Activated CD4-positive, alpha-beta T cell treated with anti-CD3 and anti-CD28 coated beads, Interleukin-2, Interleukin-6, amounts not matched to agents 100 ng/mL and 50 ng/mL, durations not matched to agents 16 hours and 8 hours (primary cell): Measurements from ENCODE around the gene TADA3.

ENCODE experiments used
- DNase-seq: peaks from one replicate; pipeline ENCODE4 v3.0.0-alpha.2; 2020

The TADA3 gene

DNA sequence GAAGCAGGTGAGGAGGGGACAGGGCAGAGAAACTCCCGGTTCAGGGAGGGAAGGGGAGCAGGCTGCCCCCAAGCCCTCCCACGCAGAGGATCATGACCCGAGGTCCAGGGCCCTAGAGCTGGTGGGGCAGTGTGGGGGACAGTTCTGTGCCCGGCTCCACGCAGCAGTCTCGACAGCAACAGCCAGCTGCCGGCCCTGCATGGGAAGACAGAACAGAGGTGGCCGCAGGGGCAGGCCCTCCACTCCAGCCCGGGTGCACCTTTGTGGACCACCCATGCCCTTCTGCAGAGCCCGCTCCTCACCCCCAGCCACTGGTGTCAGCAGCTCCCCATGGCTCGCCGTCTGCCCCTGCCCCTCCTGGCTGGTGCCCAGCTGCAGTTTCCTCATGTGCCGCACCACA, 34.8 kb downstream of the TADA3 start:
- no peak for DNase-seq

DNA sequence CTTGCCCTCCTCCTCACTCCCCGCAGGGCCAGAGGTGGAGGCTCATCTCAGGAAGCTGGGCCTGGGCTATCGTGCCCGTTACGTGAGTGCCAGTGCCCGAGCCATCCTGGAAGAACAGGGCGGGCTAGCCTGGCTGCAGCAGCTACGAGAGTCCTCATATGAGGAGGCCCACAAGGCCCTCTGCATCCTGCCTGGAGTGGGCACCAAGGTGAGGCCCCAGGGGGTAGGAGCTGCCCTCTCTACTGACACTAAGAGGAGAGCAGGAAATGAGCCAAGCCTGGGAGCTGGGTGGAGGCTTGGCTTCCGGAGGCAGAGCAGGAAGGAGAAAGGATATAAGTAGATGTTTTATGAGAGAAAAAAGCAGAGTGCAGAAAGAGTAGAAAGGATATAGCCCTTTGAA, 37.6 kb downstream of the TADA3 start:
- DNase-seq = no peak

DNA sequence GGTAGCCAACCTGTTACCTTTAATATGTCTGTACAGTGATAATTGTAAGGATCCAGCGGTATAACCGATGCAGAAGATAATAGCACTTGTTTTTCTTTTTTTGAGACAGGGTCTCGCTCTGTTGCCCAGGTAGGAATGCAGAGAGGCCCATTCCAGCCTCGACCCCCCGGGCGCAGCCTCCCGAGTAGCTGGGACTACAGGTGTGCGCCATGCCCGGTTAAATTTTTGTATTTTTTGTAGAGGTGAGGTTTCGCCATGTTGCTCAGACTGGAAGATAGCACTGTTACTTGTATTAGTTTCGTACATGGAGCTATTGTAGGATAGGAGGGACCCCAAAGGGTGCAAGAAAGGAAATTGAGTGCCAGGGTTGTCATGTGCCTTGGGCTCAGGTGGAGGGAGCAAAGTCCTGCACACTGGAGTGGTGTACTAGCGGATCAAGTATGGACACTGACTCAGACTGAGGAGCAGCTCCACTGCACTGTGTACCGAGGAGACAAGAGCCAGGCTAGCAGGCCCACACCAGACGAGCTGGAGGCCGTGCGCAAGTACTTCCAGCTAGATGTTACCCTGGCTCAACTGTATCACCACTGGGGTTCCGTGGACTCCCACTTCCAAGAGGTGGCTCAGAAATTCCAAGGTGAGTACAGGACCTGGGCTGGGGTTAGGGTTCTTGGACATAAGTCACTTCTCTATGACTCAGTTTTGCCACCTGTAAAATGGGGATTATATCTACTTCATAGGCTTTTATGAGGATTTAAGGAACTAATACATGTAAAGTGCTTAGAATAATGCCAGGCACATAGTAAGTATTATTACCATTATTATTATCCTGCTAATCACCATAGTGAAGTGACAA, 41.5 kb downstream of the TADA3 start:
- DNase-seq = no peak

DNA sequence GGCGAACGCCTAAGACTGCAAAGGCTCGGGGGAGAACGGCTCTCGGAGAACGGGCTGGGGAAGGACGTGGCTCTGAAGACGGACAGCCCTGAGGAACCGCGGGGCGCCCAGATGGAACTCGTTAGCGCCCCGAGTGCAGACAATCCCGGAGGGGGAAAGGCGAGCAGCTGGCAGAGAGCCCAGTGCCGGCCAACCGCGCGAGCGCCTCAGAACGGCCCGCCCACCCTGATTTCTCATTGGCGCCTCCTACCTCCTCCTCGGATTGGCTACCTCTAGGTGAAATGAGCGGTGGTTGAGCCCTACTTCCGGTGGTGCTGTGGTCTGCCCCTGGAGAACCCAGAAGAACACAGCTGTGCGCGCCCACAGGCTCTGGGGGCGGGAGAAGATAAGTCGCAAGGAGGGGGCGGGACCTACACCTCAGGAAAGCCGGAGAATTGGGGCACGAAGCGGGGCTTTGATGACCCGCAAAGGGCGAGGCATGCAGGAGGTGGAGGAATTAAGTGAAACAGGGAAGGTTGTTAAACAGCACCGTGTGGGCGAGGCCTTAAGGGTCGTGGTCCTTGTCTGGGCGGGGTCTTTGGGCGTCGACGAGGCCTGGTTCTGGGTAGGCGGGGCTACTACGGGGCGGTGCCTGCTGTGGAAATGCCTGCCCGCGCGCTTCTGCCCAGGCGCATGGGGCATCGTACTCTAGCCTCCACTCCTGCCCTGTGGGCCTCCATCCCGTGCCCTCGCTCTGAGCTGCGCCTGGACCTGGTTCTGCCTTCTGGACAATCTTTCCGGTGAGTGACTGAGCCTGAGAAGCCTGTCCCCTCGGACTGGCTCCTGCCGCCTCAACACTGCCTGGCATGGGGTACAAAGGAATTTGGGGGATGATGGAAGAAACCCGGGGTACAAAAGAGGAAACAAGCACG, 42.4 kb downstream of the TADA3 start, which contains the start of gene OGG1:
OGG1 (plus strand) TSS at position 308 of the 911 bp plus-strand sequence; CDS start at position 643, 335 bp downstream.
- peak; percentile 98 for DNase-seq

DNA sequence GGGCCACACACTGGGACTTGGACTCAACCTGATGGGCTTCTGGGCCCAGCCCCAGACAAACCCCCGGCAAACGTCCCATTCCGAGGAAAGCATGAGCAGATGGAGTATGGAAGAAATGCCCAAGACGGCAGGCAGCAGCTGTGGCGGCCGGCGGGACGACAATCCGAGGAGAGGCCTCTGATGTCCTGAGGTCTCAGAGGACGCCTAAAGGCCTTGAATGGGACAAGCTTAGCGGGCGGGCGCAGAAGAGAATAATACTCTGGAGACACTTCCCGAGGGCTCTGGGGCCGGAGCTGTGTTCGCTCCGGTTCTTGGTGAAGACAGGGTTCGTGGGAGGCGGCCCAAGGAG, 43.0 kb downstream of the TADA3 start:
- DNase-seq = no peak

DNA sequence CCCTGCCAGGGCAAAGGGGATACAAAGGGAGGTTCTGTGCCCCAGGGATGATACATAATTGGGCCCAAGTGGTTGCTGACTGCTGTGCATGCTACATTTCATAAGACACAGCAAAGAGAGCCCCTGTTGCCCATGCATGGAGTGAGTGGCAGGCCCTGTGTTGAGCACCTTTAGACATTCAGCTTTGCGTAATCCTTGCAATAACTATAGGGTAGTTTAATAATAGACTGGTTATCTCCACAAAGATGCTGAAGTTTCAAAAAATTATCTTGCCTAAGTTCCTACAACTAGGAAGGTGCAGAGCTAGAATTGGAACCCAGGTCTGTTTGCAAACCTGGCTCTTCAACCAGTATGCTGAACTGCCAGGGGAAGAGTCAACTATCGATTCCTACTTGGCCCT, 44.2 kb downstream of the TADA3 start:
- DNase-seq = no peak

DNA sequence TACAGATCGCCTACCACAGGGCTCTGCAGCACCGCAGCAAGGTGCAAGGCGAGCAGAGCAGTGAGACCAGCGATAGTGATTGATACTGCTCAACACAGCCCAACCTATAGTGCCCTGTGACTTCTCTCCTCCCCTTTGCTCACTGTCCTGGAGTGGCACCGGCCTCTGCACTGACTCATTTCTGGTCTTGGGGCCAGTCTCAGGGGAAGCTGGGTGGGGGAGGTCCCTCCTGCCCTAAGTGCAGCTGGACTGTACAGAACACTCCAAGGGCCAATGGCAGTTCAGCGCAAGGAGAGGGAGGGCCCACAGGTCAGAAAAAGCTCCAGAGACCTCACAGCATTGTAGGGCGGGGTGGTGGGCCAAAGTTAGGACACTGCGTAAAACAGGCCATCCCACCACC, 45.0 kb downstream of the TADA3 start:
- DNase-seq = no peak

DNA sequence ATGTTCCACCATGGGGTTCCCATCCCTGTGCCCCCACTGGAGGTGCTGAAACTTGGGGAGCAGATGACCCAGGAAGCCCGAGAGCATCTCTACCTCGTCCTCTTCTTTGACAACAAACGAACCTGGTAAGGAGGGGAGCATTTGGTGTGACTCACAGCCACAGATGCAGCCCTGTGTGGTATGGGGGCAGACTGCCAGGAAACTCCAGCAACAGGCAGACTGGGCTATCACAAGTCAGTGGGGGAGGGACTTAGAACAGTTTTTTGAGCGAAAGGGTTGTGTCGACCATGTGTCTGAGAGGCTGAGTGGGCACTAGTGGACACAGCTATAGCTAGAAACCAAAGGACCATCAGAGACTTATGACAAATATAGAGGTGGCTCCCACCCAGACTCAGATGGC, 45.9 kb downstream of the TADA3 start:
- DNase-seq = no peak

DNA sequence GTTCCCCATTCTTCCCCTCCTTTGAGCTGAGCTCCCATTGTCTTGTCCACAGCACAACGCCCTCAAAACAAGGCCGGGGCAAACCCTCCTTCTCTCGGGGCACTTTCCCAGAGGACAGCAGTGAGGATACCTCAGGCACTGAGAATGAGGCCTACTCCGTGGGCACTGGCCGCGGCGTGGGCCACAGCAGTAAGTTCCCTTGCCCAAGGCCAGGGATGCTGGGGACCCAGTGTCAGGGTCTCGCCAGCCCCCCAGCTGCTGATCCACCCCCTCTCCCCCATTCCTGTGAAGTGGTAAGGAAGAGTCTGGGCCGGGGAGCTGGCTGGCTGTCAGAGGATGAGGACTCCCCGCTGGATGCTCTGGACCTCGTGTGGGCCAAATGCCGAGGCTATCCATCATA, 46.8 kb downstream of the TADA3 start:
- DNase-seq = no peak

DNA sequence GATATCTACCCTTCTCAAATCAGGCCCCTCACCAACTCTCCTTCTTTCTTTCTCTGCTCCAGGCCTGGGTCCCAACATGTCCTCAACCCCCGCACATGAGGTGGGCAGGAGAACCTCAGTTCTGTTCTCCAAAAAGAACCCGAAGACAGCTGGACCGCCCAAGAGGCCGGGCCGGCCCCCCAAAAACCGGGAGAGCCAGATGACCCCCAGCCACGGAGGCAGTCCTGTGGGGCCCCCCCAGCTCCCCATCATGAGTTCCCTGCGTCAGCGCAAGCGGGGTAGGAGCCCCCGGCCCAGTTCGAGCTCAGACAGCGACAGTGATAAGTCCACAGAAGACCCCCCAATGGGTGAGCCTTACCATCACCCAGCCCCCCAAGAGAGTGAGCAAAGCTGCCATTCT, 48.1 kb downstream of the TADA3 start:
- no peak for DNase-seq

DNA sequence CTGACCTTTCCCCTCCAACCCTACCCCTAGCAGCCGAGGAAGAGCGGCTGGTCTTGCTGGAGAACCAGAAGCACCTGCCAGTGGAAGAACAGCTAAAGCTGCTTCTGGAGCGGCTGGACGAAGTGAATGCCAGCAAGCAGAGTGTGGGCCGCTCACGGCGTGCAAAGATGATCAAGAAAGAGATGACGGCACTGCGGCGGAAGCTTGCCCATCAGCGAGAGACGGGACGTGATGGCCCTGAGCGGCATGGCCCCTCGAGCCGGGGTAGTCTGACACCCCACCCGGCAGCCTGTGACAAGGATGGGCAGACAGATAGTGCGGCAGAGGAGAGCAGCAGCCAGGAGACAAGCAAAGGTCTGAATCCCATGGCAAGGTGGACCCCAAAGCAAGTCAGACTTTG, 48.7 kb downstream of the TADA3 start:
- no peak for DNase-seq

DNA sequence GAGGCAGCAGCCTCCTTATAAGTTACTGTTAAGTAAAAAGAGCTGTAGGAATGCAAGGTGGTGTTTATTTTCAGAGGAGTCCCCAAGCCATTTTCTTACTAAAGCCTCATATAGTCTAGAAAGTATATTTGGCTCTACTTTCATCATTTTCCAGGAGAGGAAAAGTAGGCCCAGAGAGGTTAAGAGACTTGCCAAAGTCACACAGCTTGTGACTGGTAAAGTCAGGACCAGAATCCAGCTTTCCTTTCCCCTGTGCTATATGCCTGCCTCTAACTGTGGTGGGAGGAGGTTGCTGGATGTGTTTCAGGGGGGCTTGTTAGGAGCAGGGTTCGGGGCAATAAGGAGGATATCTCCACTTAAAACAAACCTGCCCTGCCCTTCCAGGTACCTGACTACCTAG, 49.7 kb downstream of the TADA3 start:
- DNase-seq = no peak

DNA sequence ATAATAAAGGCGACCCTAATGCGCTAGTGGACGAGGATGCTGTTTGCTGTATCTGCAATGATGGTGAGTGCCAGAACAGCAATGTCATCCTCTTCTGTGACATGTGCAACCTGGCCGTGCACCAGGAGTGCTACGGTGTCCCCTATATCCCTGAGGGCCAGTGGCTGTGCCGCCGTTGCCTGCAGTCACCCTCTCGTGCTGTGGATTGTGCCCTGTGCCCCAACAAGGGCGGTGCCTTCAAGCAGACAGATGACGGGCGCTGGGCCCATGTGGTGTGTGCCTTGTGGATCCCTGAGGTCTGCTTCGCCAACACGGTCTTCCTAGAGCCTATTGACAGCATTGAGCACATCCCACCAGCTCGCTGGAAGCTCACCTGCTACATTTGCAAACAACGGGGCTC, 53.1 kb downstream of the TADA3 start:
- no peak for DNase-seq

DNA sequence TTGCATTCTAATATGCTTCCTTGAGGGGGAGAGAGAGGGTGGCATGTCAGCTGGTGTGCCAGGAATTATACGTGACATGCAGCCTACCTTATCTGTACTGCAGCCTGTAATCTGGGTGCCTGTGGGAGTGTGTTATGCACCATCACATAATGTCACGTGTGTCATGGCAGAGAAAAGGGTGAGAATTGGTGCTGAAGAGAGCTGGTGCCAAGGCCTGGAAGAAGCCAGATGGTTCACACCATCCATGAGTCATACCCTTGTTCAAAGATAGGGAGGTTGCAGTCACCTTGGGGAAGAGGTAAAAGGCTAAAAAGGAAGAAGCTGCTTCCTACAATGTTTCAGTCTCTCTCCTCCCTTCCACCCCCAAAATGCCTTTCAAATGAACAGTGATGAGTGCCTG, 55.4 kb downstream of the TADA3 start:
- no peak for DNase-seq

DNA sequence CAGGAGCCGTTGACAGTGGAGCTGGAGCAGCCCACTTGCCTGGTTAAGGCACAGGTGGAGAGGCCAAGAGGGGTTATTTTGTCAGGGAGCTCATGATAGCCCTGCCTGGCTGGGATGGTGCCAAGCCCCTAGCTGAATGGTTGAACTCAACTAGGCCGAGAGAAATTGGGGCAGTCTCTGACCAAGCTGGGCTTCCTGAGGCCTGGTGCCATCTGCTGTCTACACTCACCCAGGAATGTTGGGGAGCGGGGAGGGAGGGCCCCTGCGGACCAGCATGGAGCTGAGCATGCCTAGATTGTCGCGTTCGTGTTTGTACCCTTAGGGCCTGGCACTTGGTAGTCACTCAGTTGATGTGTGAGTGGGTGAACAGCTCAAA, 59.5 kb downstream of the TADA3 start:
- no peak for DNase-seq

DNA sequence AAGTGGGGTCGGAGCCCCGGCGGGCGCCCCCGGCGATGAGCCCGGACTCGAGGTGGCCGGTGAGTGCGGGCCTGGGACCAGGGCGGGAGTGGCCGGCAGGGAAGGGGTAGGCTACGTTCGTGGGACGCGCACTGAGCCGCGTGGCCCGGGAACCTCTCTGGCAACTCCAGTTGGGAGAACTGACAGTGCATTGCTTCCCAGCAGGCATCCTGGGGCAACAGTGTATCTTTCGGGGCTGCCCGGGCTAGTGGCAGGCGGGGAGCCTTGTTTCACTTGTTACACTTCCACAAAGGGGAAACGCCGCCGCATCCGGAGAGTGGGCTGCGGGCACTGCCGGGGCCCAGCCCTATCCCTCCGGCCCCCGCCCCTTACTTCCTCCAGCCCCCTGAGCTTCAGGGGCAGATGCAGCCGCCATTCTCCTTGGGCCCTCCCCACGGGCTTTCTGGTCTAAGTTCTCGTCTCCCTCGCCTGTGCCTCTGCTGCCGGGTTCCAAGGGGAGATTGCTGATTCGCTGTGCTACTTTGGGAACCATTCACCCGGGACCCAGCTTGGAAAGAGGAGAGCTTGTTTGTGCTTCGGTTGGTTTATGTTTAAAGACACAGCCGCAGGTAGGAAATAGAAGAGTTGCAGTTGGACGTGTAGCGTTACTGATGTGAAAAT, 60.1 kb downstream of the TADA3 start:
- DNase-seq = peak; percentile 44

DNA sequence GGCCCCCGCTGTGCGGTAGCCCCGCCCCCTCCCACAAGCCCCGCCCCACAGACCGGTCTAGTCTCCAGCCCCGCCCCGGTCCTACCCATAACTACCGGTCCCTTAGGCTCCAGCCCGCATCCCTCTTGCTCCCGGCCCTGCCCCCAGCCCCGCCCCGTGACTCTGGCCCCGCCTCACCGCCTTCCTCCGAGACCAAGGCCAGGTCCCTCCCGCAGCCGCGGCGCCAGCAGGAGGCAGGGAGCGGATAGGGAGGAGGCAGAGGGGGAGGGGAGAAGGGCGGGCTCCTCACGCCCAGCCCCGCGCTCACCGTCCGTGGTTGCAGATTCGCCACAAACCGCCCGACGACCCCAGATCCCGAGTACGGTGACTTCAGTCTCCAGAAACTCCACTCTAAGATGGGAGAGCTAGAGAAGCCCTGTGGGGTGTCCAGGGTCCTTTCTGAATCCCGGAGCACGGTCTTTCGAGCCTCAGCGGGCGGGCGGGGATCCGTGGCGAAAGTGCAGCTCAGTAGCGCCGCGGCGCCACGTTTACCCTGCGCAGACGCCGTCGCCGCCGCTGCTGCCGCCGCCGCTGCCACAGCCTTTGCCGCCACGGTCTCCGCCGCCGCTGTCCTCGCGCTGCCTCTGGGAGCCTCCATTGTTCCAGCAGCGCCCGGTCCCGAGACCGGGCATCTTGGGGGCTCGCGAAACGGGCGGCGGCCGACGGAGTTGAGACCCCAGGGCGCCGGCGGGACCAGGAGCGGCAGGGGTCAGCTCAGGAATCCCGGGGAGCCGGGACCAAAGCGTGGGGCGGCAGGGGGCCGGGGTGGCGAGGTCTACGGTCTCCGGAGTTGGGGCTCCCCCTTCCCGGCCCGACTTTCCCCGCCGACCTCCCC, 60.8 kb downstream of the TADA3 start, which contains the start of gene BRPF1:
BRPF1 (plus strand) TSS at position 530 of the 874 bp plus-strand sequence. CDS start 2,406 bp downstream, outside the sequence.
- peak; percentile 100 for DNase-seq

DNA sequence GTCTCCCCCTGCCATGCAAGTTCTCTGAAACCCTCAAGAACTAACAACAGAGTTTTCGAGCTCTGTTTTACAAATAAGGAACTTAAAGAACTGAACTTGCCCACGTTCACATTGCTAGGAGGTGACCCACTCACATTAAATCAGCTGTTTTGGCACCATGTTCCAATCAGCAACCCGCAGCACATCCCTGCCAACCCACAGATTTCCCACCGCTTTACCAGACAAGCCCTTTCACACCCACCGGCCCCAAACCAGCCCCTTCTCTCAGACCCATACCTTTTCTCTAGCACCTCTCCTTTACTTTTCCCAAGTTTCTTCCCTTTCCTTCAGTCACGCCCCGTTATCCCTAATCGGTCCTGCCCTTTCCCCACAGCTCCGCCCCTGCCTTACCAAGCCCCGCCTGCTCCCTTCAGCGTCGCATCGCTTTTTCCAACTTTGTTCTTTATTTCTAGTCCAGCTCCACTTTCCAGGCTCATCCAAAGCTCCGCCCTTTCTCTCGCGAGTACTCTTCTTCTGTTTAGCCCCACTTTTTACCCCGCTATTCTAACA, 61.5 kb downstream of the TADA3 start:
- DNase-seq = no peak
